ENCODE results near the gene FLT3. TPM values are rescaled to one million over a fixed set of nuclear protein-coding genes. Genes with fewer than 3 reads are reported as not detected.

Gene FLT3
- total and polyA plus RNA-seq, 2 of the 13 experiments (the other 11 are each of a cell fraction or from before 2014, with no cell fraction given) = not detected

- FAIRE-seq = no peak
- no peaks in the 10 kb centered on the region for H3K27me3 ChIP-seq (ENCODE audit: control insufficient read depth in 1 of 2, insufficient read depth in 2 of 2, low read length in 2 of 2)
- no peaks in the 10 kb centered on the region for H3K9me3 ChIP-seq (ENCODE audit: low read length)
- no peaks in the 10 kb centered on the region for H3K36me3 ChIP-seq (replicated peaks in 1 of 2; ENCODE audit: control insufficient read depth in 1 of 2, insufficient read depth in 2 of 2, low read length in 2 of 2)
- H3K4me3 ChIP-seq (replicated peaks in 1 of 3; ENCODE audit: insufficient read depth in 1 of 3, low read depth in 2 of 3, low read length in 3 of 3) = no peak overlapping the region
- peaks cover 80% of the 10 kb centered on the region for H3K79me2 ChIP-seq (ENCODE audit: insufficient read depth, low read length)
- ChIA-PET CTCF (ENCODE audit: low intra/inter-chr PET ratio, low total read pairs) (no interaction called here), POLR2A (interaction anchor here (1.1 kb wide), 1 partner anchor 10 kb away, joined by 4 read pairs; the partner anchor contains the start of gene PAN3)
- H3K9ac ChIP-seq (ENCODE audit: insufficient read depth, low read depth, low read length) = no peak overlapping the region
- peak; percentile 35; the same call in 1 of the 3 replicates for ATAC-seq
- no peak for DNase-seq (ENCODE audit: low spot score)
- no peak overlapping the region for H3K4me2 ChIP-seq (ENCODE audit: low read depth, low read length)
- intact Hi-C loops (cut with micrococcal nuclease; ENCODE audit: unreplicated experiment) = no loop called here
- peaks cover 24% of the 10 kb centered on the region for H3K4me1 ChIP-seq (ENCODE audit: insufficient read depth, low read length)
- in situ Hi-C loops (cut with HindIII; ENCODE audit: extremely low pct_ligation_motif_present, low pct_unique_long_range_greater_than_20kb) = no loop called here
- no TSS peak for BruUV-seq (replicated peaks)
- peaks cover 41% of the 10 kb centered on the region for H4K20me1 ChIP-seq (ENCODE audit: insufficient read depth, low read length)
- no peak for TF ChIP-seq POLR2AphosphoS2 (IDR thresholded peaks at IDR 0.05; ENCODE audit: low read depth, low read length)
- peak; percentile 42; the same call in 1 of the 2 replicates for TF ChIP-seq CEBPB (IDR thresholded peaks at IDR 0.05; ENCODE audit: borderline replicate concordance, low read depth, low read length)
- H3K27ac ChIP-seq (ENCODE audit: extremely low read length, insufficient read depth, low read length) = no peak overlapping the region
- no peak overlapping the region for H2AFZ ChIP-seq (ENCODE audit: low read length)
- 57% methylated on average over 1 of the region's 1 CpG for WGBS (ENCODE audit: low lambda C conversion rate)
Observed at GRCh38 chr13:28147495-28147894, 47.1 kb upstream of the FLT3 start.

GRCh38 chr13:28145049-28145448 is 44.7 kb upstream of the FLT3 start:
- H3K4me2 ChIP-seq (ENCODE audit: low read depth, low read length) = peak overlapping the region; percentile 38; the same call in 1 of the 2 replicates
- ATAC-seq = peak; percentile 95
- intact Hi-C loops (cut with micrococcal nuclease; ENCODE audit: unreplicated experiment) (no loop called here), in situ Hi-C loops (cut with HindIII; ENCODE audit: extremely low pct_ligation_motif_present, low pct_unique_long_range_greater_than_20kb) (no loop called here)
- ChIA-PET CTCF (ENCODE audit: low intra/inter-chr PET ratio, low total read pairs) (no interaction called here), POLR2A (interaction anchor here (0.6 kb wide), 1 partner anchor 28 kb away, joined by 3 read pairs; no protein-coding TSS in a partner anchor)
- no peaks in the 10 kb centered on the region for H3K27me3 ChIP-seq (ENCODE audit: control insufficient read depth in 1 of 2, insufficient read depth in 2 of 2, low read length in 2 of 2)
- no peak overlapping the region for H3K4me3 ChIP-seq (replicated peaks in 1 of 3; ENCODE audit: insufficient read depth in 1 of 3, low read depth in 2 of 3, low read length in 3 of 3)
- DNase-seq (ENCODE audit: low spot score) = peak; percentile 65
- no peaks in the 10 kb centered on the region for H3K36me3 ChIP-seq (replicated peaks in 1 of 2; ENCODE audit: control insufficient read depth in 1 of 2, insufficient read depth in 2 of 2, low read length in 2 of 2)
- FAIRE-seq = peak; percentile 15
- H3K4me1 ChIP-seq (ENCODE audit: insufficient read depth, low read length) = peaks cover 44% of the 10 kb centered on the region
- H3K9me3 ChIP-seq (ENCODE audit: low read length) = no peaks in the 10 kb centered on the region
- peak overlapping the region; percentile 44 for H3K27ac ChIP-seq (ENCODE audit: extremely low read length, insufficient read depth, low read length)
- no peak overlapping the region for H3K9ac ChIP-seq (ENCODE audit: insufficient read depth, low read depth, low read length)
- no TSS peak for BruUV-seq (replicated peaks)
- peaks cover 91% of the 10 kb centered on the region for H3K79me2 ChIP-seq (ENCODE audit: insufficient read depth, low read length)
- WGBS (ENCODE audit: low lambda C conversion rate) = 49% methylated on average over 6 of the region's 6 CpGs
- H2AFZ ChIP-seq (ENCODE audit: low read length) = no peak overlapping the region
- H4K20me1 ChIP-seq (ENCODE audit: insufficient read depth, low read length) = peaks cover 60% of the 10 kb centered on the region
- TF ChIP-seq NR2F6 (IDR thresholded peaks at IDR 0.05) (peak; percentile 40; the same call in 1 of the 2 replicates), NR2F6 (CRISPR knock-in tag; IDR thresholded peaks at IDR 0.05) (peak; percentile 20; the same call in 1 of the 2 replicates), MXI1 (IDR thresholded peaks at IDR 0.05; ENCODE audit: borderline replicate concordance, low read depth, low read length) (0 out of 3 replicates have a peak, but pooled peaks have one; percentile 48), PAXIP1 (CRISPR knock-in tag; conservative IDR thresholded peaks at IDR 0.05) (peak; percentile 52; the same call in 1 of the 2 replicates), CREB1 (IDR thresholded peaks at IDR 0.05) (peak; percentile 25; the same call in 1 of the 2 replicates), CREB1 (CRISPR knock-in tag; IDR thresholded peaks at IDR 0.05) (no peak), CREM (IDR thresholded peaks at IDR 0.05) (peak; percentile 33; the same call in 1 of the 2 replicates), CREM (CRISPR knock-in tag; IDR thresholded peaks at IDR 0.05) (no peak), POLR2G (IDR thresholded peaks at IDR 0.05; ENCODE audit: low read depth, low read length) (no peak), ZNF24 (IDR thresholded peaks at IDR 0.05) (peak; percentile 59; the same call in 1 of the 2 replicates), ZNF331 (CRISPR knock-in tag; IDR thresholded peaks at IDR 0.05) (peak; percentile 62; the same call in 1 of the 2 replicates), SAP130 (CRISPR knock-in tag; IDR thresholded peaks at IDR 0.05; ENCODE audit: low read depth) (peak; percentile 50; the same call in 1 of the 2 replicates), ZNF264 (CRISPR knock-in tag; IDR thresholded peaks at IDR 0.05) (peak; percentile 50; the same call in 1 of the 2 replicates), BCL6 (CRISPR knock-in tag; IDR thresholded peaks at IDR 0.05) (peak; percentile 85), STAT5B (CRISPR knock-in tag; IDR thresholded peaks at IDR 0.05) (0 out of 2 replicates have a peak, but pooled peaks have one; percentile 36), FOXK2 (IDR thresholded peaks at IDR 0.05) (peak; percentile 61; the same call in 1 of the 2 replicates), RXRB (CRISPR knock-in tag; IDR thresholded peaks at IDR 0.05; ENCODE audit: borderline replicate concordance) (peak; percentile 37; the same call in 1 of the 2 replicates)
